ENCODE measurements around the gene KLK15.

GRCh38 chr19:50817941-50818858 lies 15.2 kb downstream of the KLK15 start:
- TF ChIP-seq POLR2AphosphoS5 (IDR thresholded peaks at IDR 0.05), result no peak
- no peak for TF ChIP-seq POLR2A (IDR thresholded peaks at IDR 0.05; ENCODE audit: low read depth)
- TF ChIP-seq CTCF (IDR thresholded peaks at IDR 0.05), result no peak

Data from esophagus muscularis mucosa (tissue), 3 donors.